GM06990 (cell line): ENCODE results near the gene HP1BP3.

Experiments
- DNase-seq: peaks from one replicate; pipeline ENCODE4 v3.0.0-alpha.2; 2011; ENCODE audit not compliant: insufficient read length; ENCODE audit errors: extremely low read depth
- H3K27me3 ChIP-seq: replicated peaks from 2 replicates; pipeline ENCODE4 v1.6.0; 2011; ENCODE audit warnings: low read length; ENCODE audit not compliant: control insufficient read depth, insufficient read depth
- H3K36me3 ChIP-seq: 2 replicates; pipeline ENCODE4 v1.5.1; 2011; ENCODE audit warnings: low read length; ENCODE audit not compliant: control insufficient read depth, insufficient read depth
- H3K4me3 ChIP-seq: replicated peaks from 2 replicates; pipeline ENCODE4 v1.5.1; 2011; ENCODE audit warnings: low read depth, mild to moderate bottlenecking, control low read depth, low read length
- TF ChIP-seq, protein P1 (sequence below): IDR thresholded peaks from 2 replicates; pipeline ENCODE4 v1.5.1; 2011; ENCODE audit warnings: low read length, control low read depth, mild to moderate bottlenecking, inconsistent platforms; ENCODE audit not compliant: insufficient read depth, poor library complexity, severe bottlenecking

The HP1BP3 gene

GRCh38 chr1:20693623-20694022 is 93.5 kb downstream of the HP1BP3 start:
- TF ChIP-seq, protein P1, sequence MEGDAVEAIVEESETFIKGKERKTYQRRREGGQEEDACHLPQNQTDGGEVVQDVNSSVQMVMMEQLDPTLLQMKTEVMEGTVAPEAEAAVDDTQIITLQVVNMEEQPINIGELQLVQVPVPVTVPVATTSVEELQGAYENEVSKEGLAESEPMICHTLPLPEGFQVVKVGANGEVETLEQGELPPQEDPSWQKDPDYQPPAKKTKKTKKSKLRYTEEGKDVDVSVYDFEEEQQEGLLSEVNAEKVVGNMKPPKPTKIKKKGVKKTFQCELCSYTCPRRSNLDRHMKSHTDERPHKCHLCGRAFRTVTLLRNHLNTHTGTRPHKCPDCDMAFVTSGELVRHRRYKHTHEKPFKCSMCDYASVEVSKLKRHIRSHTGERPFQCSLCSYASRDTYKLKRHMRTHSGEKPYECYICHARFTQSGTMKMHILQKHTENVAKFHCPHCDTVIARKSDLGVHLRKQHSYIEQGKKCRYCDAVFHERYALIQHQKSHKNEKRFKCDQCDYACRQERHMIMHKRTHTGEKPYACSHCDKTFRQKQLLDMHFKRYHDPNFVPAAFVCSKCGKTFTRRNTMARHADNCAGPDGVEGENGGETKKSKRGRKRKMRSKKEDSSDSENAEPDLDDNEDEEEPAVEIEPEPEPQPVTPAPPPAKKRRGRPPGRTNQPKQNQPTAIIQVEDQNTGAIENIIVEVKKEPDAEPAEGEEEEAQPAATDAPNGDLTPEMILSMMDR = no peak
- no peaks in the 10 kb centered on the region; the same call in 1 of the 2 replicates for H3K27me3 ChIP-seq
- DNase-seq = no peak
- H3K36me3 ChIP-seq = no peaks in the 10 kb centered on the region
- no peak overlapping the region for H3K4me3 ChIP-seq
